Heart left ventricle (tissue), 13 donors: Measurements from ENCODE around the gene SLX9.

Experiments
- POLR2A ChIP-seq, 2 donors: fragments of 450-650 bp; IDR thresholded peaks; one replicate each; pipeline ENCODE4 v1.6.1; 2017; ENCODE audit warnings: antibody characterized with exemption in 2 of 2, mild to moderate bottlenecking in 2 of 2, moderate library complexity in 2 of 2
- TF ChIP-seq, protein P1 (sequence below), 12 donors: fragments of 200-600 bp; sonication (generic) in 4 of 12; IDR thresholded peaks; one replicate each; pipeline versions ENCODE4 v1.5.0 to v1.8.0; 2018 to 2022; ENCODE audit warnings: antibody characterized with exemption in 12 of 12, mild to moderate bottlenecking in 5 of 12
- donor health status: ischemic (EF 13 %, LVEDD 7.1; RV severe dilation, severe dysfunction).
- donor health status: DM: no; HTN: yes; CAD: no.
- donor health status: DM: no; HTN: no; CAD: no.
- donor health status: ischemic (EF 25% LVEDD 6.9; RV normal size, moderate dysfunction).
- donor health status: ischemic (EF 25% LVEDD 5.7; RV mildly dilated, moderate dysfunction).
- donor health status: ischemic (EF 35%, LVEDD 5.7; RV mildly dilated, moderate dysfunction).
- donor health status: nonischemic (EF 11% LVEDD 7.7; RV severe dilation, severe dysfunction).
- donor health status: DM: yes; HTN: yes; CAD: no.
- donor health status: PGD.
- donor health status: ischemic (EF 29% LVEDD 5.4; RV normal size, mild dysfunction).
- donor health status: nonischemic (EF 23%, LVEDD 6.1; RV moderate dilation, normal function).

- TF ChIP-seq, protein P1, sequence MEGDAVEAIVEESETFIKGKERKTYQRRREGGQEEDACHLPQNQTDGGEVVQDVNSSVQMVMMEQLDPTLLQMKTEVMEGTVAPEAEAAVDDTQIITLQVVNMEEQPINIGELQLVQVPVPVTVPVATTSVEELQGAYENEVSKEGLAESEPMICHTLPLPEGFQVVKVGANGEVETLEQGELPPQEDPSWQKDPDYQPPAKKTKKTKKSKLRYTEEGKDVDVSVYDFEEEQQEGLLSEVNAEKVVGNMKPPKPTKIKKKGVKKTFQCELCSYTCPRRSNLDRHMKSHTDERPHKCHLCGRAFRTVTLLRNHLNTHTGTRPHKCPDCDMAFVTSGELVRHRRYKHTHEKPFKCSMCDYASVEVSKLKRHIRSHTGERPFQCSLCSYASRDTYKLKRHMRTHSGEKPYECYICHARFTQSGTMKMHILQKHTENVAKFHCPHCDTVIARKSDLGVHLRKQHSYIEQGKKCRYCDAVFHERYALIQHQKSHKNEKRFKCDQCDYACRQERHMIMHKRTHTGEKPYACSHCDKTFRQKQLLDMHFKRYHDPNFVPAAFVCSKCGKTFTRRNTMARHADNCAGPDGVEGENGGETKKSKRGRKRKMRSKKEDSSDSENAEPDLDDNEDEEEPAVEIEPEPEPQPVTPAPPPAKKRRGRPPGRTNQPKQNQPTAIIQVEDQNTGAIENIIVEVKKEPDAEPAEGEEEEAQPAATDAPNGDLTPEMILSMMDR (IDR thresholded peaks at IDR 0.05) = no peak
- TF ChIP-seq POLR2A (IDR thresholded peaks at IDR 0.05) = no peak
These were observed 34.8 kb downstream of the SLX9 start for GRCh38 chr21:44974676-44975075.
